Gastroesophageal sphincter (tissue), 3 donors: ENCODE results near the gene THSD7A.

Experiments used
- EP300 ChIP-seq: sonication (generic); formaldehyde crosslinking; IDR thresholded peaks from one replicate; pipeline ENCODE4 v1.6.1; 2017; ENCODE audit warnings: antibody characterized with exemption, mild to moderate bottlenecking
- POLR2A ChIP-seq, 2 donors: fragments of 450-650 bp; IDR thresholded peaks; one replicate each; pipeline ENCODE4 v1.6.1; 2017; ENCODE audit warnings: antibody characterized with exemption in 2 of 2, mild to moderate bottlenecking in 2 of 2, moderate library complexity in 1 of 2
- POLR2AphosphoS5 ChIP-seq: sonication (generic); formaldehyde crosslinking; IDR thresholded peaks from one replicate; pipeline ENCODE4 v1.6.1; 2017; ENCODE audit warnings: antibody characterized with exemption
- TF ChIP-seq, protein P1 (sequence below), 4 experiments: fragments of 200-600 bp in 2 of 4; fragments of 450-650 bp in 2 of 4; sonication (generic) in 1 of 4; IDR thresholded peaks; one replicate each; pipeline ENCODE4 v1.5.1; 2017 to 2019; ENCODE audit warnings: antibody characterized with exemption in 4 of 4, mild to moderate bottlenecking in 2 of 4, moderate library complexity in 2 of 4

DNA sequence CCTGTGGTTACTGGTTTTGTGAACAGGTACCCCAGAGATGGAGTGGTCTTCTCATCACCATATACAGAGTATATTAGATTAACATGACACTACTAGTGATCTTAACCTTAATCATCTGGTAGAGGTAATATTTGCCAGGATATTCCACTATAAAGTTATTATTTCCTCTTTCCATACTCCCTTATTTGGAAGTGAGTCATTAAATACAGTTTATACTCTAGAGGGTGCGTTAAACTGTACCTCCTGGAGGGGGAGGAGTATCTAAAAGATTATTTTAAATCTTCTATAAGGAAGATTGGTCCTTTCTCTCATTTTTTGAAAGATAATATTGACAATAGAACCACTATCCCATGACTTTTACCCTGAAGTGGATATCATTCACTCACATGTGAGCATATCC, 85.4 kb downstream of the THSD7A start:
- TF ChIP-seq, protein P1, sequence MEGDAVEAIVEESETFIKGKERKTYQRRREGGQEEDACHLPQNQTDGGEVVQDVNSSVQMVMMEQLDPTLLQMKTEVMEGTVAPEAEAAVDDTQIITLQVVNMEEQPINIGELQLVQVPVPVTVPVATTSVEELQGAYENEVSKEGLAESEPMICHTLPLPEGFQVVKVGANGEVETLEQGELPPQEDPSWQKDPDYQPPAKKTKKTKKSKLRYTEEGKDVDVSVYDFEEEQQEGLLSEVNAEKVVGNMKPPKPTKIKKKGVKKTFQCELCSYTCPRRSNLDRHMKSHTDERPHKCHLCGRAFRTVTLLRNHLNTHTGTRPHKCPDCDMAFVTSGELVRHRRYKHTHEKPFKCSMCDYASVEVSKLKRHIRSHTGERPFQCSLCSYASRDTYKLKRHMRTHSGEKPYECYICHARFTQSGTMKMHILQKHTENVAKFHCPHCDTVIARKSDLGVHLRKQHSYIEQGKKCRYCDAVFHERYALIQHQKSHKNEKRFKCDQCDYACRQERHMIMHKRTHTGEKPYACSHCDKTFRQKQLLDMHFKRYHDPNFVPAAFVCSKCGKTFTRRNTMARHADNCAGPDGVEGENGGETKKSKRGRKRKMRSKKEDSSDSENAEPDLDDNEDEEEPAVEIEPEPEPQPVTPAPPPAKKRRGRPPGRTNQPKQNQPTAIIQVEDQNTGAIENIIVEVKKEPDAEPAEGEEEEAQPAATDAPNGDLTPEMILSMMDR (IDR thresholded peaks at IDR 0.05) = no peak
- TF ChIP-seq POLR2AphosphoS5 = no peak
- no peak for TF ChIP-seq POLR2A (IDR thresholded peaks at IDR 0.05)
- TF ChIP-seq EP300 = no peak
